ENCODE data around the gene SV2B. TPM values are rescaled to one million over a fixed set of nuclear protein-coding genes. Genes with fewer than 3 reads are reported as not detected.

Gene SV2B
- total RNA-seq, 1 experiment from 2014 or later = not detected

DNA sequence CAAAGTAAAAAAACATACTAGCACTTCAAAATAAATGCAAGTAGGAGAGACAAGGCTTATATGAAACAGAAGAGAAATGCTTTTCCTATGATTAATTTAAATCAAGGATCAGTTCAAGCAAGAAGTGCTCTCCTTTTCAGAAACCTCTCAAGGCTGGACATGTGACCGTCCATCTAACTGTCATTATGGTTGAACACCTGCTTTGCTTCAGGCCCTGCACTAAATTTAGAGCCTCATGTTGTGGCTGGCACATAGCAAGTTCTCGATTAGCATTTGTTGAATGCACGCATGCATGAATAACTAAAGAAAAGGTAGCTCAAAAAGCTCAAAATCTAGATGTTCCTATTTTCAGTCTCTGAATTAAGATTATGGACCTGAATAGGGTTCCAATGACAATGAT, 82.0 kb downstream of the SV2B start:
- no peak for DNase-seq
- no peak overlapping the region for H3K18ac ChIP-seq (ENCODE audit: insufficient read length, low read depth, low read length)
- H3K27me3 Mint-ChIP-seq (ENCODE audit: low read depth) = peaks cover 14% of the 10 kb centered on the region
- H3K27me3 ChIP-seq (ENCODE audit: insufficient read depth, low read length) = no peaks in the 10 kb centered on the region
- H3K4ac ChIP-seq (ENCODE audit: low read depth, low read length) = no peak overlapping the region
- no peak overlapping the region for H2BK20ac ChIP-seq (ENCODE audit: low read depth, low read length, poor library complexity, severe bottlenecking)
- no peak overlapping the region for H3K9ac ChIP-seq (ENCODE audit: extremely low read depth, insufficient read length, low read length)
- WGBS (ENCODE audit: extremely low coverage, insufficient read length, low lambda C conversion rate) = no CpG with 5 or more reads among the region's 3 CpGs
- no peak overlapping the region for H3K56ac ChIP-seq (ENCODE audit: insufficient read length, low read depth, low read length)
- no peak overlapping the region for H4K8ac ChIP-seq (replicated peaks; ENCODE audit: insufficient read length, low read depth, low read length)
- no peak overlapping the region for H2BK5ac ChIP-seq (ENCODE audit: insufficient read length, low read length)
- no peaks in the 10 kb centered on the region for H3K9me3 ChIP-seq (ENCODE audit: control insufficient read depth, low read depth, low read length)
- no peaks in the 10 kb centered on the region for H3K4me1 Mint-ChIP-seq
- no peaks in the 10 kb centered on the region for H3K79me1 ChIP-seq (ENCODE audit: insufficient read depth, low read depth, low read length, poor library complexity, severe bottlenecking)
- H2BK12ac ChIP-seq (ENCODE audit: insufficient read length, low read depth, low read length) = no peak overlapping the region
- H3K14ac ChIP-seq (ENCODE audit: insufficient read depth, low read length) = no peak overlapping the region
- no peak overlapping the region for H3K23ac ChIP-seq (ENCODE audit: insufficient read length, low read depth, low read length)
- no peak overlapping the region for H2BK15ac ChIP-seq (ENCODE audit: low read depth, low read length)
- no peak overlapping the region for H3K4me3 Mint-ChIP-seq
- no peaks in the 10 kb centered on the region for H3K4me1 ChIP-seq (ENCODE audit: insufficient read depth, low read length)
- no peaks in the 10 kb centered on the region for H3K79me2 ChIP-seq (ENCODE audit: insufficient read depth, low read length)
- H4K20me1 ChIP-seq (ENCODE audit: control insufficient read depth, insufficient read depth, insufficient read length) = no peaks in the 10 kb centered on the region
- H3T11ph ChIP-seq (ENCODE audit: low read length) = no peak overlapping the region
- no peak overlapping the region for H4K5ac ChIP-seq (ENCODE audit: insufficient read length, low read depth, low read length)
- H3K4me2 ChIP-seq (ENCODE audit: insufficient read depth, insufficient read length, low read length) = no peak overlapping the region
- no peak overlapping the region for H2AK5ac ChIP-seq (ENCODE audit: insufficient read length, low read length)
- H3K9me3 Mint-ChIP-seq = peaks cover 0 to 2% of the 10 kb centered on the region in 2 experiments; a peak in 1 of 5 replicates
- no peaks in the 10 kb centered on the region for H3K36me3 Mint-ChIP-seq (ENCODE audit: insufficient read depth in 1 of 3, low read depth in 3 of 3)
- no peak overlapping the region for H4K91ac ChIP-seq (ENCODE audit: insufficient read length, low read depth, low read length)
- no peak overlapping the region for H2AFZ ChIP-seq (ENCODE audit: low read length)
- H3K27ac ChIP-seq (ENCODE audit: insufficient read length, low read depth, low read length) = no peak overlapping the region
- TF ChIP-seq, protein P1, sequence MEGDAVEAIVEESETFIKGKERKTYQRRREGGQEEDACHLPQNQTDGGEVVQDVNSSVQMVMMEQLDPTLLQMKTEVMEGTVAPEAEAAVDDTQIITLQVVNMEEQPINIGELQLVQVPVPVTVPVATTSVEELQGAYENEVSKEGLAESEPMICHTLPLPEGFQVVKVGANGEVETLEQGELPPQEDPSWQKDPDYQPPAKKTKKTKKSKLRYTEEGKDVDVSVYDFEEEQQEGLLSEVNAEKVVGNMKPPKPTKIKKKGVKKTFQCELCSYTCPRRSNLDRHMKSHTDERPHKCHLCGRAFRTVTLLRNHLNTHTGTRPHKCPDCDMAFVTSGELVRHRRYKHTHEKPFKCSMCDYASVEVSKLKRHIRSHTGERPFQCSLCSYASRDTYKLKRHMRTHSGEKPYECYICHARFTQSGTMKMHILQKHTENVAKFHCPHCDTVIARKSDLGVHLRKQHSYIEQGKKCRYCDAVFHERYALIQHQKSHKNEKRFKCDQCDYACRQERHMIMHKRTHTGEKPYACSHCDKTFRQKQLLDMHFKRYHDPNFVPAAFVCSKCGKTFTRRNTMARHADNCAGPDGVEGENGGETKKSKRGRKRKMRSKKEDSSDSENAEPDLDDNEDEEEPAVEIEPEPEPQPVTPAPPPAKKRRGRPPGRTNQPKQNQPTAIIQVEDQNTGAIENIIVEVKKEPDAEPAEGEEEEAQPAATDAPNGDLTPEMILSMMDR (conservative IDR thresholded peaks at IDR 0.05) = no peak
- H2BK120ac ChIP-seq (ENCODE audit: low read depth, low read length, poor library complexity, severe bottlenecking) = no peak overlapping the region
- no peaks in the 10 kb centered on the region for H3K23me2 ChIP-seq (ENCODE audit: insufficient read length, low read depth, low read length, poor library complexity, severe bottlenecking)
- H3K27ac Mint-ChIP-seq = no peak overlapping the region

All from H9 (cell line).